Fibroblast of mammary gland (primary cell): ENCODE results near the gene ACE.

Experiments used
- DNase-seq: peaks from one replicate; pipeline ENCODE4 v3.0.0-alpha.2; 2010; ENCODE audit warnings: low read depth
- H3K4me3 ChIP-seq: 2 replicates; pipeline ENCODE4 v1.5.1; 2011; ENCODE audit warnings: low read depth, mild to moderate bottlenecking, low read length, moderate library complexity; ENCODE audit not compliant: control insufficient read depth
- CTCF ChIP-seq: conservative IDR thresholded peaks from 2 replicates; pipeline ENCODE4 v1.5.1; 2011; ENCODE audit warnings: low read depth, low read length, inconsistent platforms; ENCODE audit not compliant: control insufficient read depth, insufficient read depth

The ACE gene

GRCh38 chr17:63519972-63520882, 43.4 kb downstream of the ACE start:
- DNase-seq, result no peak
- TF ChIP-seq CTCF, result no peak

GRCh38 chr17:63523253-63523855, 46.5 kb downstream of the ACE start, which contains the start of gene KCNH6:
TSS of gene KCNH6 (plus strand) at chr17:63523358. CDS start at chr17:63523414, 56 bp downstream.
- no peak for DNase-seq
- TF ChIP-seq CTCF, result no peak
- H3K4me3 ChIP-seq, result no peak within 1 kb of the TSS

More at GRCh38 chr17:63519972-63520882, 43.4 kb downstream of the ACE start:
- H3K4me3 ChIP-seq, result no peak overlapping the region

DNA sequence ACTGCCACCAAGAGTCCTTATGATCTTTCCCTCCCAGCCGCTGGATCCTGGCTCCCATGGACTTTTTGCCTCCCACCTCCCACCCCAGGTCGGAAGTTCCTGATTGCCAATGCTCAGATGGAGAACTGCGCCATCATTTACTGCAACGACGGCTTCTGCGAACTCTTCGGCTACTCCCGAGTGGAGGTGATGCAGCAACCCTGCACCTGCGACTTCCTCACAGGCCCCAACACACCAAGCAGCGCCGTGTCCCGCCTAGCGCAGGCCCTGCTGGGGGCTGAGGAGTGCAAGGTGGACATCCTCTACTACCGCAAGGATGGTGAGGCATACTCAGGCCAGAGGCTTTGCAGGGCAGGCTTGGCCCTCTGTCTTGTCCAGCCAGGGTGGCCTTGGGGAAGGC, 47.2 kb downstream of the ACE start:
- H3K4me3 ChIP-seq, result no peak overlapping the region
- no peak for DNase-seq
- no peak for TF ChIP-seq CTCF

- no peak overlapping the region for H3K4me3 ChIP-seq
- DNase-seq, result peak; percentile 10
- no peak for TF ChIP-seq CTCF
Observed at GRCh38 chr17:63525190-63525946, 48.5 kb downstream of the ACE start.

GRCh38 chr17:63526861-63527260, 50.0 kb downstream of the ACE start:
- no peak overlapping the region for H3K4me3 ChIP-seq
- TF ChIP-seq CTCF, result no peak
- no peak for DNase-seq

DNA sequence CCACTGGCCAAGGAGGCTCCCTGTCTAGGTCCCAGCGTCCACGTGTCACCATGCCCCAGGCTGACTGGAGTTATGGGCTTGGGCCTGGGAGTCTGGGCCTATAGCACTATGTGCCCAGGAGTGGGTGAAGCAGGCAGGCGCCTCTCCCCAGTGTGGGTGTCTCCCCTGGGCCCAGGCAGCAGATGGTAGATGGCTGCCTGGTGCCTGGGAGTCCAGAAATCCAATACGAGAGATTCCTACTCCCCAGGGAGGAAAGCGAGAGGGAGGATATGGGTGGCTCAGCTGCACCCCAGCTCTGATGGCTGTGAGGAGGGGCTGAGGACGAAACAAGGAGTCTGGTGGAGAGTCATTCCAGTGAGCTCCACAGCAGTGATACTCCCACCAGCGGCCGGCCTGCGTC, 51.3 kb downstream of the ACE start:
- no peak for DNase-seq
- H3K4me3 ChIP-seq, result no peak overlapping the region
- TF ChIP-seq CTCF, result no peak
